GM21367 (cell line): ENCODE data around the gene METTL26.

Source experiments
- ATAC-seq: cut with Tn5 transposase; IDR thresholded peaks from one replicate; pipeline ENCODE4 v1.9.1; 2021; ENCODE audit not compliant: unreplicated experiment

METTL26 gene

GRCh38 chr16:659618-660017 lies 23.5 kb upstream of the METTL26 start:
- no peak for ATAC-seq

- ATAC-seq = no peak
Observed at GRCh38 chr16:658679-659571, 22.8 kb upstream of the METTL26 start.

- no peak for ATAC-seq
Observed at GRCh38 chr16:657487-657886, 21.4 kb upstream of the METTL26 start.

- no peak for ATAC-seq
Observed at GRCh38 chr16:654034-654433, 17.9 kb upstream of the METTL26 start.

GRCh38 chr16:652454-653305 lies 16.6 kb upstream of the METTL26 start:
- ATAC-seq = no peak

GRCh38 chr16:651844-652243 lies 15.7 kb upstream of the METTL26 start:
- ATAC-seq = no peak

- no peak for ATAC-seq
Observed at GRCh38 chr16:649631-650030, 13.5 kb upstream of the METTL26 start.

- peak; percentile 63 for ATAC-seq
Observed at GRCh38 chr16:648781-649589, 12.9 kb upstream of the METTL26 start, which contains the start of gene WDR90. Gene WDR90, plus strand, starts transcription at chr16:649365. Its CDS starts 52 bp downstream, at chr16:649417.

GRCh38 chr16:648071-648780 lies 12.1 kb upstream of the METTL26 start:
- no peak for ATAC-seq

- ATAC-seq = no peak
Observed at GRCh38 chr16:647173-647902, 11.2 kb upstream of the METTL26 start.

- ATAC-seq = no peak
Observed at GRCh38 chr16:646679-647172, 10.6 kb upstream of the METTL26 start.

GRCh38 chr16:645852-646678 lies 10.0 kb upstream of the METTL26 start:
- ATAC-seq = no peak

GRCh38 chr16:644556-644955 lies 8.5 kb upstream of the METTL26 start:
- no peak for ATAC-seq

GRCh38 chr16:643050-643368 lies 6.9 kb upstream of the METTL26 start:
- no peak for ATAC-seq

GRCh38 chr16:642189-643049 lies 6.3 kb upstream of the METTL26 start:
- peak; percentile 26 for ATAC-seq

- ATAC-seq = peak; percentile 32
Observed at GRCh38 chr16:641326-642188, 5.5 kb upstream of the METTL26 start, which contains the start of gene MCRIP2. Gene MCRIP2, plus strand, starts transcription at chr16:641828. Its CDS starts 164 bp downstream, at chr16:641992.

GRCh38 chr16:640614-641013 lies 4.5 kb upstream of the METTL26 start:
- no peak for ATAC-seq
